Neuronal stem cell (in vitro differentiated cells): ENCODE measurements around the gene CBARP.

Experiments used
- DNase-seq: peaks from one replicate; pipeline ENCODE4 v3.0.0-alpha.2; 2013; ENCODE audit warnings: low spot score
- H2AFZ ChIP-seq: one replicate; pipeline ENCODE4 v1.6.1; 2013; ENCODE audit warnings: mild to moderate bottlenecking, low read length, inconsistent platforms
- H2AK5ac ChIP-seq: 2 replicates; pipeline ENCODE4 v1.6.1; 2013; ENCODE audit warnings: low read depth, mild to moderate bottlenecking, inconsistent platforms, low read length, moderate library complexity, mixed read lengths
- H2BK120ac ChIP-seq: 2 replicates; pipeline ENCODE4 v1.6.1; 2013; ENCODE audit warnings: low read depth, mild to moderate bottlenecking, inconsistent platforms, low read length, moderate library complexity, mixed read lengths
- H2BK12ac ChIP-seq: one replicate; pipeline ENCODE4 v1.6.1; 2013; ENCODE audit warnings: low read length, inconsistent platforms
- H2BK15ac ChIP-seq: 2 replicates; pipeline ENCODE4 v1.6.1; 2013; ENCODE audit warnings: mild to moderate bottlenecking, low read length, inconsistent platforms, mixed read lengths
- H2BK5ac ChIP-seq: one replicate; pipeline ENCODE4 v1.6.1; 2013; ENCODE audit warnings: inconsistent platforms, mild to moderate bottlenecking, low read length, moderate library complexity
- H3K14ac ChIP-seq: one replicate; pipeline ENCODE4 v1.6.1; 2013; ENCODE audit warnings: low read length, inconsistent platforms
- H3K18ac ChIP-seq: 2 replicates; pipeline ENCODE4 v1.6.1; 2013; ENCODE audit warnings: low read length, inconsistent platforms
- H3K23ac ChIP-seq: 2 replicates; pipeline ENCODE4 v1.6.1; 2013; ENCODE audit warnings: low read depth, mild to moderate bottlenecking, mixed read lengths, low read length, inconsistent platforms; ENCODE audit not compliant: poor library complexity
- H3K27ac ChIP-seq: replicated peaks from 3 replicates; pipeline ENCODE4 v1.5.1; 2013; ENCODE audit warnings: low read length, inconsistent platforms
- H3K27me3 ChIP-seq, 3 experiments: 2 replicates each; pipeline ENCODE4 v1.6.1; 2013; ENCODE audit warnings: low read length in 3 of 3, mild to moderate bottlenecking in 2 of 3, inconsistent platforms in 1 of 3, low read depth in 1 of 3, mixed read lengths in 1 of 3, moderate library complexity in 1 of 3; ENCODE audit not compliant: control insufficient read depth in 3 of 3, insufficient read depth in 3 of 3
- H3K36me3 ChIP-seq, 2 donors: replicated peaks in 1 of 2; 2 replicates each; pipeline ENCODE4 v1.6.1; 2013; ENCODE audit warnings: low read length in 2 of 2; ENCODE audit not compliant: control insufficient read depth in 2 of 2, insufficient read depth in 2 of 2
- H3K4ac ChIP-seq: 2 replicates; pipeline ENCODE4 v1.6.1; 2013; ENCODE audit warnings: inconsistent platforms, mild to moderate bottlenecking, low read length, moderate library complexity
- H3K4me1 ChIP-seq, 2 donors: 1 replicate in 1 of 2; 2 replicates in 1 of 2; pipeline ENCODE4 v1.6.1; 2013; ENCODE audit warnings: low read length in 2 of 2, low read depth in 1 of 2; ENCODE audit not compliant: control insufficient read depth in 2 of 2, insufficient read depth in 1 of 2
- H3K4me2 ChIP-seq: one replicate; pipeline ENCODE4 v1.6.1; 2013; ENCODE audit warnings: mild to moderate bottlenecking, low read length, inconsistent platforms; ENCODE audit not compliant: insufficient read depth, poor library complexity, severe bottlenecking
- H3K4me3 ChIP-seq, 2 donors: 2 replicates each; pipeline ENCODE4 v1.5.1; 2013; ENCODE audit warnings: low read length in 2 of 2, mild to moderate bottlenecking in 2 of 2, inconsistent platforms in 1 of 2, moderate library complexity in 1 of 2
- H3K79me1 ChIP-seq: one replicate; pipeline ENCODE4 v1.6.1; 2013; ENCODE audit warnings: low read depth, mild to moderate bottlenecking, inconsistent platforms, low read length, moderate library complexity
- H3K9ac ChIP-seq: one replicate; pipeline ENCODE4 v1.6.1; 2013; ENCODE audit warnings: mild to moderate bottlenecking, low read depth, low read length, inconsistent platforms; ENCODE audit not compliant: poor library complexity
- H3K9me3 ChIP-seq, 2 donors: replicated peaks in 1 of 2; 2 replicates each; pipeline versions ENCODE3 to v1.6.1; 2013; ENCODE audit warnings: low read length in 2 of 2, mild to moderate bottlenecking in 2 of 2, inconsistent platforms in 1 of 2, low read depth in 1 of 2, mixed read lengths in 1 of 2, moderate library complexity in 1 of 2; ENCODE audit not compliant: control insufficient read depth in 2 of 2, insufficient read depth in 1 of 2
- H4K8ac ChIP-seq: one replicate; pipeline ENCODE4 v1.6.1; 2013; ENCODE audit warnings: low read depth, mild to moderate bottlenecking, inconsistent platforms, low read length, moderate library complexity
- H4K91ac ChIP-seq: one replicate; pipeline ENCODE4 v1.6.1; 2013; ENCODE audit warnings: low read length, low read depth, mild to moderate bottlenecking, inconsistent platforms; ENCODE audit not compliant: poor library complexity
- WGBS, 2 donors: extraction: QIAGEN DNeasy Blood & Tissue Kit; methylation state at CpG; one replicate each; pipeline ENCODE4 v1.1.7; 2013; ENCODE audit warnings: missing lambda C conversion rate in 2 of 2, mixed read lengths in 1 of 2; ENCODE audit not compliant: insufficient read length in 2 of 2, insufficient replicate concordance in 1 of 2; ENCODE audit errors: extremely low coverage in 2 of 2; 5-methylcytosine and 5-hydroxymethylcytosine counted together

CBARP gene

GRCh38 chr19:1283207-1283916, 45.6 kb upstream of the CBARP start:
- Histone ChIP-seq H3K79me1 (peaks cover 19% of the 10 kb centered on the region), H3K4ac (peak overlapping the region; percentile 11), H3K23ac (peak overlapping the region; percentile 73), H3K27me3 (peaks cover 0 to 11% (median 4%) of the 10 kb centered on the region in 3 experiments), H2BK15ac (peak overlapping the region; percentile 91), H4K8ac (no peak overlapping the region), H2BK120ac (no peak overlapping the region), H3K4me3 (peak overlapping the region in 1 of 2 donors; percentile 4), H2AFZ (no peak overlapping the region), H3K9ac (no peak overlapping the region), H3K9me3 (no peaks in the 10 kb centered on the region), H4K91ac (no peak overlapping the region), H3K4me2 (no peak overlapping the region), H3K18ac (peak overlapping the region; percentile 71), H2AK5ac (peak overlapping the region; percentile 86), H3K36me3 (peaks cover 9 to 12% of the 10 kb centered on the region in 2 donors), H3K27ac (no peak overlapping the region), H3K4me1 (peaks cover 12 to 33% of the 10 kb centered on the region in 2 donors), H2BK5ac (no peak overlapping the region), H2BK12ac (no peak overlapping the region), H3K14ac (peak overlapping the region; percentile 21)
- WGBS, 2 donors: no CpG with 5 or more reads among the region's 29 CpGs
- no peak for DNase-seq

- peaks cover 0 to 11% (median 4%) of the 10 kb centered on the region in 3 experiments for H3K27me3 ChIP-seq
- no peak overlapping the region for H2AFZ ChIP-seq
- no CpG with 5 or more reads among the region's 18 CpGs for WGBS, 2 donors
- no peak overlapping the region for H2BK12ac ChIP-seq
- no peak for DNase-seq
- peak overlapping the region; percentile 64 for H3K18ac ChIP-seq
- no peak overlapping the region for H3K4me2 ChIP-seq
- H2AK5ac ChIP-seq: peak overlapping the region; percentile 84
- H3K4me3 ChIP-seq: no peak overlapping the region
- no peak overlapping the region for H2BK15ac ChIP-seq
- H3K14ac ChIP-seq: peak overlapping the region; percentile 21
- no peaks in the 10 kb centered on the region for H3K9me3 ChIP-seq
- peaks cover 10 to 28% of the 10 kb centered on the region in 2 donors for H3K4me1 ChIP-seq
- H3K36me3 ChIP-seq: peaks cover 9 to 14% of the 10 kb centered on the region in 2 donors
- H2BK120ac ChIP-seq: no peak overlapping the region
- no peak overlapping the region for H3K9ac ChIP-seq
- no peak overlapping the region for H4K8ac ChIP-seq
- no peak overlapping the region for H4K91ac ChIP-seq
- H3K27ac ChIP-seq: no peak overlapping the region
- peak overlapping the region; percentile 73 for H3K23ac ChIP-seq
- peaks cover 17% of the 10 kb centered on the region for H3K79me1 ChIP-seq
- H2BK5ac ChIP-seq: no peak overlapping the region
- no peak overlapping the region for H3K4ac ChIP-seq
These were observed 44.9 kb upstream of the CBARP start for GRCh38 chr19:1282588-1283206.

- H2BK5ac ChIP-seq: peak overlapping the region; percentile 24
- peaks cover 7 to 21% of the 10 kb centered on the region in 2 donors for H3K4me1 ChIP-seq
- H3K4me2 ChIP-seq: no peak overlapping the region
- H3K27me3 ChIP-seq: peaks cover 0 to 11% (median 4%) of the 10 kb centered on the region in 3 experiments
- peaks cover 8% of the 10 kb centered on the region for H3K79me1 ChIP-seq
- no peak overlapping the region for H3K18ac ChIP-seq
- no peak overlapping the region for H3K23ac ChIP-seq
- H2BK15ac ChIP-seq: peak overlapping the region; percentile 37
- no peak overlapping the region for H3K27ac ChIP-seq
- peaks cover 12 to 24% of the 10 kb centered on the region in 2 donors for H3K36me3 ChIP-seq
- H4K8ac ChIP-seq: no peak overlapping the region
- no peaks in the 10 kb centered on the region for H3K9me3 ChIP-seq
- peak overlapping the region; percentile 70 for H2AK5ac ChIP-seq
- no peak overlapping the region for H3K9ac ChIP-seq
- no peak overlapping the region for H4K91ac ChIP-seq
- H3K4me3 ChIP-seq: no peak overlapping the region
- DNase-seq: no peak
- WGBS, 2 donors: 100% methylated on average over 1 of the region's 15 CpGs; no CpG with 5 or more reads in 1 of the 2 donors
- no peak overlapping the region for H3K14ac ChIP-seq
- H3K4ac ChIP-seq: no peak overlapping the region
- H2BK120ac ChIP-seq: no peak overlapping the region
- no peak overlapping the region for H2AFZ ChIP-seq
- peak overlapping the region; percentile 63 for H2BK12ac ChIP-seq
These were observed 43.9 kb upstream of the CBARP start for GRCh38 chr19:1281569-1282287.
